ENCODE data around the gene USP7.
"Not testable (repeated sequence)": the region's sequence is repeated elsewhere in the genome, so short reads cannot be mapped to it uniquely, and the experiment has no call there.

USP7 gene

GRCh38 chr16:8920645-8921346 lies 42.9 kb downstream of the USP7 start:
- no peak for DNase-seq

- DNase-seq, result no peak
Measured at GRCh38 chr16:8919934-8920462, 43.7 kb downstream of the USP7 start.

DNA sequence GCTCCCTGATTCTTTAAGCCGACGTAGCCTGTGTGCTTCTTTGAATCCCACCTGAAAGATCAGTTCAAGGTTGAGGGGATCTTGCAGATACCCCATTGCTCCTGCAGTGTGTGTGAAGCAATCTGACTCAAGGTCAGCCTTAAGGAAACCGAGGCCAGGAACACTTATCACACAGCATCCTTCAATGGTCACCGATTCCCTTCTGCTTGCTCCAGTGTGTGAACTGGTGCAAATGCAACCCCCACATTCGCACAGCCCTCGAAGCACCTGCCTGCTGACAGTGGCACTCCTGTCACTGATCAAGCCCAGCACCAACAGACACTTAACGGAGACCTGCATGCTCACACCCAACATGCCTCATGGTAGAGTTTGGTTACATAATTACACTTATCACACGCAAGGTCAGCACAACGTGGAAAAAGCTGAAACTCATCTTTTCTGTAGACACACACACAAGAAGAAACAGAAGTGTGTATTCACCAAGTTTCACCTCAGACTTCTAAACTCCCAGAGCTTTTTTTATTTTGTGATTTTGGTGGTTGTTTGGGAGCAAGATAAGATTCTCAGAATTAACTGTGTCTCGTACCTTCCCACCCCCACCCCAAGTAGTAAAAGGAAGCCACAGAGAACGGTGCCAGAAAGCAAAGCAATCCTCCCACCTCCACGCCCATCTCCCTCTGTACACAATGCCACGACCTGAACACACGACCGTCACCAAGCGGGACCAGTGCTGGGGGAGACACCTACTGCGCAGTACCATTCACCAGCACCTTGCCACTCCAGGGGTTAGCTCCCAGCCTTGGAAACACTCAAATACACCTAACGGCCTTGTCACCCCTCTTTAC lies 44.4 kb downstream of the USP7 start:
- no peak for DNase-seq

DNA sequence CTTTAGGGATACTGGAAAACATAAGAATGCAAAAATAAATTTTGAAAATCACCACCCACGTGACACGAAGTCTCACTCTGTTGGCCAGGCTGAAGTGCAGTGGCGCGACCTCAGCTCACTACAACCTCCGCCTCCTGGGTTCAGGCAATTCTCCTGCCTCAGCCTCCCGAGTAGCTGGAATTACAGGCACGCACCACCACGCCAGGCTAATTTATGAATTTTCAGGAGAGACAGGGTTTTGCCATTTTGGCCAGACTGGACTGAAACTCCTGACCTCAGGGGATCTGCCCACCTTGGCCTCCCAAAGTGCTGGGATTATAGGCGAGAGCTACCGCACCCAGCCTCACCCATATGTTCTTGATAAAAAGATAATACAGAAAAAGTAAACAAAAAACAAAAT lies 46.4 kb downstream of the USP7 start:
- DNase-seq, result not testable (repeated sequence)

DNA sequence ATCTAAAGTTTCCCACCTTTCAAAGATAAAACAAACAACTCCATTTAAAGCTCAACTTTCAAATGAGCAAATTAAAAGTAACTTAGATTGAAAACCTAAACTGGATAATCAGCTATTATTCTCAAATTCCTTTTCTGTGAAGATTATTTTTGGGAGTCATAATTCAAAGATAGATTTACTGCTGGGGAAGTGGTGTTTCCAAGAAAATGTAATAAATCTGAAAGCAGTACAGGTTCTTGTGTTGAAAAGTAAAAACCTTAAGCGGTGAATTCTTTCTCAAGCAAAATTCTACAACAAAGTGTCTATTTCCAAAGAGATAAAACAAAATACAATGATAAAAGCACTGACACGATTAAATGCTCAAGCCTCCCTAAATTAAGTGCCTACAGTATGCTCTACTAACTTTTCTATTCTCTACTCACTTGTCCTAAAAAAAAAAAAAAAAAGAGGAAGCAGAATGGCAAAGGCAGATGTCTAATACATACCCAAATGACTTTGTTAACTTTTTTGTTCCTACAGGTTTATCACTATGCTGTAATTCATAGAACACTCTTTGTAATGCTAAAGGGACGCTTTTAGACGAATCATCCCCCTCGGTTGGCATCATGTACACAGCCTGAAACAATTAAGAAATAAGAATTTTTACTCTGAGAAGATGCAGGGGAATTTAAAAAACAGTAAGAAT lies 47.0 kb downstream of the USP7 start:
- no peak for DNase-seq

- DNase-seq, result no peak
Measured at GRCh38 chr16:8915722-8916301, 47.9 kb downstream of the USP7 start.

DNA sequence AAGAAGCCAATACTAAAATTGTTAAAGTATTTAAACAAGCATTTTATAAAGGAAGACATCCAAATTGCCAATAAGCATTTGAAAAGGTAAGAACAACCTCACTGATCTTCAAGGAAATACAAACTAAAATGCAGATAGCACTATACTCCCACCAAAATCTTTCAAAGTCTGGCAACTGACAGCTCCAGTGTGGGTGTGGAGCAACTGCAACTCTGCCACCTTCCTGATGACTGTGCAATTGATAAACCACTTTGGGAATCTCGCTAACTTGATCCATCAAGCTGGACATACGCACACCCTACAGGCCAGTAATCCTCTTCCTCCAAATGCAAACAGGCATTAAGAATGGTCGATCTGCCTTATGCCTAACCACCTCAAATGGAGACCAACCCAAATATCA lies 49.6 kb downstream of the USP7 start:
- no peak for DNase-seq

- no peak for DNase-seq
Measured at GRCh38 chr16:8912793-8913192, 50.9 kb downstream of the USP7 start.

DNA sequence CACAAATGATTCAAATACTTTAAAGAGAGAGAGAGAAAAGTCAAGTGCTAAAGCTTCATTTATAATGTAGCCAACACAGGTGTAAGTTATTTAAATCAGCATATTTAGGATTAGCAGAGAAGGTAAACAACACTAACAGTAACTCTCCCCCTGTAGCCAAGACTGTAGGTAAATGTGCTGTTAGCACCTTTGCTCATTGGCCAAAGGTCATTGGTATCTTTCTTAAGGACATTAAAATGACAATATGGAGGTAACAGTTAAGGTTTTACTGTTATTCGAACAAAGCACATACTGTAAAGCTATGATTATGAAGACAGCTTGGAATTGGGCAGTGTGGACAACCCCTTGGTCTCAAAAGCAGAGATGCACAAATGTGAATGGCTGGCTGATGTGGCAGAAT lies 52.9 kb downstream of the USP7 start:
- DNase-seq, result no peak

DNA sequence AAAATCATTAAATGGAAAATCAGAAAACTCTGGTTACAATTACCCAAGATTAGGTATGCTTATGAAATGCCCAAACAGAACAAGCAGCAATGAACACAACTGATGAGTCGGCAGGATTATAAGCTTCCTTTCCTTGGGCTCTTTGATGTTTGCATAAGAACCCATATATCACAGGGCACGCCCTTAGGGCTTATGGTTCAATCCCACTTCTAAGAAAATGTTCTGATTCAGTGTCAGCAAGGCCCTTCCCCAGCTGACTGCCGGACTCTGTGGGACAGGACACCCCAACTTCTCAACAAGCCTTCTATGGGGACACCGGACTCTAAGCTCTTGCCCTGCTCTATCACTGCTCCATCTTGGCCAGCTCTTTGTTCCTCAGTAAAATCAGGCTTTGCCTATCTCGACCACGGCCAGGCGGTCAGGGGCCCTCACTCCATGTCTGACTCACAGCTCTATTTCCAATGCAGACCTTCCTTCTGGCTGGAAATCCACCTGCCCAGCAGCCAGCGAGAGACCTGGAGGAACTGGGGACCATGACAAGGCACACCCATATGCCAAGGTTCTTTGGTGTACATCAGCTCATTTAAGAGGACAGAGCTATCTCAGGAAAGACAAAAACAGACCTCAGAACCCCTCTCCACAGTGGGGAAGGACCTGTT lies 54.8 kb downstream of the USP7 start:
- no peak for DNase-seq

- no peak for DNase-seq
Measured at GRCh38 chr16:8907096-8907495, 56.6 kb downstream of the USP7 start.

GRCh38 chr16:8905795-8906591 lies 57.7 kb downstream of the USP7 start:
- no peak for DNase-seq

GRCh38 chr16:8905168-8905762 lies 58.4 kb downstream of the USP7 start:
- no peak for DNase-seq

DNA sequence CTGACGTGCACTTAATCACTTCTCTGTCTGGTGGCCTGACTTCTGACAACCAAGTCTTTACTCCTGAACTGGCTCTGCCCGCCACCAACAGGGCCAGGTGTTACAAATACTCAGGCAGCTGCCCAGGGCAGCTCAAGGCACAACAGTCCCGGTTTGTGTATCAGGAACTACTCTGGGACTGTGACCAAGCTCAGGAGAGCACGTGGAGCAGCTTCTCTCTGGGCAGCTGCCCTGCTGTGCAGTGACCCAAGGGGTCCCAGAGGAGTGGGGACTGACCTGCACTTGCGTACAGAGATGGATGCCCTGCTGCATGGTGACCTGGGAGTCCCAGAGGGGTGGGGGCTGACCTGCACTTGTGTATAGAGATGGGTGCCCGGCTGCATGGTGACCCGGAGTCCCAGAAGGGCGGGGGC lies 59.7 kb downstream of the USP7 start:
- no peak for DNase-seq

DNA sequence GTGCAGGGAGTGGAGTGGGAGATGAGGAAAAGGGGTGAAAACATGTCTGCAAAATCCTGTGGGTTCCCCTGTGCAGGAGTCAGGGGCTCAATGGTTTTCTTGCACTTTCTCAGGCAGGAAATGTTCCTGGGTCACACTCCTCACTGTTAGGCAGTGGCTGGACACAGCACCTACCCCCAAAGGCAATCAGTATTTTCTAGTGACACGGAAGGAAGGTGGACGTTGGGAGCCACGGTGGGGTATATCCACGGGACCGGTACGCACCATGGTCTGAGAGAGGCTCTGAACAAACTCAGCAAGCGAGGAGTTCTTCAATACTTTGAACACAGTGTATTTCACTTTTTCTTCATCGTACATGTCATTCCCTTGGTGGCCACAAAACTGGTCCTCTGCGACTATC lies 60.7 kb downstream of the USP7 start:
- DNase-seq, result no peak

DNA sequence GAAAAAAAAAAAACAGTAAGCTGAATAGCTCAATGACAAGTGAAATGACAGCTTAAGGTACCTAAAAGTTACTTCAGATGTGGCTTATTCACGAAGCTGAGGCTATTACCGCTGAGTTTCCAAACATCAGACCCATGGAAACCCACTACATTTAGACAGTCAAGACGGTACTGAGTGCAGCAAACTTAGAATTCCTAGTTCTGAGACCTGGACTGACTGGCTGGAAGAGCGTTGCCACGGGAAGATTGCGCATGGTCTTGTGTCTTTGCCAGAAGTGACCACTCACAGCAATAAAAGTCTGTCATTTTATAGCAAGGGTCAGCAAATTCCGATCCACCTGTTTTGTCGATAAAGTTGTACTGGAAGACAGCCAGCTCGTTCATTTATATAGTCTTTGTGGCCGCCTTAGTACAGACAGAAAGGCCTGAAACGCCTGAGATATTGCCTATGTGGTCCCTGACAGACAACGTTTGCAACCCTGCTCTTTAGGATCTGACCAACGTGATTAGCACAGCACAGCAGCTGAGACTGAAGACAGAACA lies 62.3 kb downstream of the USP7 start:
- no peak for DNase-seq

GRCh38 chr16:8900343-8900742 lies 63.4 kb downstream of the USP7 start:
- no peak for DNase-seq

DNA sequence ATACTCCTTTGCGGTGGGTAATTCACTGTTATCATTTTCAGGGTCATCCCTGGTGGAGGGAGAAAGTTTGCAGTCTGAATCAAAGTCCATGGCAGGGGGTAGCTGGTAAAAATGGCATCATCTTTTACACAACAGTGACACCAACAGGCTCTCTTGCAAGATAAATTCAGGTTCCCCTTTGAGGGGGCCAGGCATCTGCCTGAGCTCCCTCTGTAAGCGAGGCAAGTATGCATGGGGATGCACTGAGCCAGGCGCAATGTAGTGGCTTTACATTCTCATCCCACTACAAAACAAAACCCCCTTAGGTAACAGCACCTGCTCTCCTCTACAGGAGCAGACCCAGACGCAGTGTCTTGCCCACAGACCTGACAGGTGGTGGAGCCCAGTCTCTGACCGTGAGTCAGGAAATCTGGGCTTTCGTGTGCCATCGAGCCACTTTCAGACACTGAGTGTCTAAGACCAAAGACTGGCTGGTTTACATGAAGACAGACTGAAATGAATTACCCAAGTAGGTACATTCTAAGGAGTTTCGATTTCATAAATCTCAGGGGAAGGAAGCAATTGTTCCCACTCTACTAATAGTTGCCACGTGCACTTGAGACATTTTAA lies 63.9 kb downstream of the USP7 start:
- no peak for DNase-seq

DNA sequence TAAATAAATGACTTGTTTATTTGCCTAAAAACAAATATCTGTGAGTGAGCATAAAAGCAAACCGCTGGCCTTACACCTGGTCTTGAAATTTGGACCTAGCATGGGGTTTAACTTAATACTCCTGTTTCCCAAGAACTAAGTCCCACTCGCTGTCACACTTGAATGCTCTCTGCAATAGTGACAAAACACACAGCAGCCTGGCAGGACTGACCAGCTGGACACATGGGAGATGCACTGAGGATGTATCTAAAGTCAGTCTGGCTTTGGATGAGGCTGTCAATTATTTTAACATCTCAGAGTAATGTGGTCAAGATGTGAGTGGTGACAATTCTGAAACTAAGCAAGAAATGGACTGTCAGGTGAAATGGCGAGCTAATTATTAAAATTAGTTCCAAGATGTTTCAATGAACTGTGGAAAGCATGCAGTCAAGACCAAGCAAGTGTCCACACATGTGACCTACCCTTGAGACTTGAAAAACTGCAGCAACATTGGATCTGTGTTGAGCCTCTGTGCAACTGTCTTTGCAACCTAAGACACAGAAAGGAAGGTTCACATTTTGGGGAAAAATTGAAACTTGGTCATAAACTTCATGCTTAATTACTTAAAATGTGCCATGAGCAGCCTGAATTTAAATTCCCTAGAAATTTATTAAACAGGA lies 64.9 kb downstream of the USP7 start:
- no peak for DNase-seq

GRCh38 chr16:8894736-8895334 lies 68.9 kb downstream of the USP7 start:
- DNase-seq, result no peak
